ENCODE data around the gene CAPN12.

CAPN12 gene

DNA sequence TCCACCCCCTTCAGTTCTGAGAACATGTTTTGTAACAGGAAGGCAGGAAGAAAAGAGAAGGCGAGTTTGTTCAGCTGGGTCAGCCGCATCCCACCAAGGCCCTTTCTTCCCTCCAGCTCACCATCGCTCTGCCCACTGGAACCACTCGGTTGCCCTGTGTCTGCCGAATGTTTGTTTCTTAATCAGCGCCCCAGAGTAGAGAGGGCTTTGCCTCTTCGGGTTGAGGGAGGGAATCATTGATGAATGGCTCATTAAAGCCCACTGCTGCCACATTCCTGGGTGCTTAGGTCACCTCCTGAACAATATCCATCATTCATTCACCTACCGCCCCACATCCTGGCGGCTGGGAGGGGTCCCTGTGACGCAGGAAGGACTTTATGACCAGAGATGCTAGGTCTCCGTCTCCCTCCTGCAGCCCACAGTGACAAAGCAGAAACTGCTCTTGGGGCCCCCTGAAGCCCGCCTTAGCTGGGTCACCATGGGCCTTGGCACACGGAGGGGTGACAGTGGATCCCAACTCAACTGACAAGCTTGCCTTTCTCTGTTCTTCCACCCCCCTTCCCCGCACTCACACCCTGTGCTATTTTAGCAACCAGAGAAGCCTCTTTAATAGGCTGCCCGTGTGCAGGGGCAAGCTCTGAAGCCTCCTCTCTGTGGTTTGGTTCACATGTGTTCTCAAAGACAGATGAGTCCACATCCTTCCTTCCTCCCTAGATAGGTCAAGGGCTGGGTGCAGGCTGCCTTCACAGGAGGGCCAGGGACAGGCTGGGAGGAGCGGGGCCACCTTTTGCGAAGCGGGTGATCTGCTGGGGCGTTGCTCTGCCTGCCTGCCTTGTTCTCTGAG is 50.7 kb downstream of the CAPN12 start:
- DNase-seq = peak; percentile 56 to 69

DNA sequence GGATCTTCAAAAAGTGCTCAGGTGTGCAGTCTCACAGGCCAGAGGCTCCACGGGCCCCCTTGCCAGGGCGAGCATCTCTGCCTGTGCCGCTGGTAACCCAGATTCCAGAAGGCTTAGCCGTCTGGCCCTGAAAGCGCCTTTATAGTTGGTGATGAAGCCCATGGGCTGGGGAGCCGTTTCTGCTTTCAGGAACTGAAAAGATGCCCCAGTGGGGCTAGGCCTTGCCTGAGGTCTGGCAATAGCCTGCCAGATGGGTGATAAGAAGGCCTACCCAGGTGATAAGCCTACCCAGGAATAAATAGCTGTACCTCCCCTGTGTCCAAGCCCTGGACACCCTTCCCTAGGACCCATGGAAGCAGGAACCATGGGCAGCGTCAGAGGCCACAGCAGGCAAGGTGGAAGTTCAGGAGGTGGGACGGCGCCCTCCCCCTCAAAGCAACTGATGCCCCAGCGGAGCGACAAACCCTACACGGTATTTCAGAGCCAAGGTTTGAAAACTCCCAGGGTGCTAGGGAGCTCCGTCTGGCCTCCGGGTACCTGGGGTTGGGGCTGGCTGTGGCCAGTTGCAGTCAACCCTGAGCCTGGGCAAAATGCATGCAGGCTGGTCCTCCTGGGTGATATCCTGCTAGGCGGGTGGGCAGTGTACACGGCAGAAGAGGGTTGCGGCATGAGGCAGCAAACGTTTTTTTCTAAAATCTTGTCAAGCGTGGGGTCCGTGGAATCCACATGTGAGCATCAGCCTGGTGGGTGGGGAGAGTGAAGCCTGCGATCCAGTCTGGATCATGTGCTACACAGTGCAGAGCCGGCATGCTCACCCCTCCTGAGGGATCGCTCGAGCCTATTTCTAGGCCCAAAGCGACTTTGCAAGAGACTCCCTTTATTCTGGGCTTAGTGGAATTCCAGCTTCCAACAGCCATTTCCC is 51.6 kb downstream of the CAPN12 start:
- no peak for DNase-seq

DNA sequence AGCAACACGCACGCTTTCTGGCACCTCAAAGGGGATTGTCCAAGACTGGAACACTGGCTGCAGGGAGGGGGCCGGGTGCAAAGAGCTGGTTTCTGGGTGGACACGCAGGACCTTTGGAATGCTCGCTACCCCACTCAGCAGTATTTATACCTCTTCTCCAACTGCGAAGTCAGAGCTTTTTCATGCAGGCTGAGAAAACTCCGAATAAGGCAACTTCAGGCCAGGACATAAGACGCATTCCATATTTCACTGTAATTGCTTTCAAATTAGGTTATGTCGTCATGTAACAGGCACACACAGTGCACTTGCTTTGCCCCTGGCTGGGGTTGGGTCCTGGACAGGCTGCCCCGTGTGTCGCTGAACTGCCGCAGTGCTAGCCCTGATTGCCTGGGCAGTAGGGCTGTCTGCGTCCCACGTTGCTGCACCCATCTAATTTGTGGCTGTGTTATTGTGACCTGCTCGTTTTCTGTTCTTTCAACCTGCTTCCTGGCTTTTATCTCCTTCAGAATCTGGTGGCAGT is 52.3 kb downstream of the CAPN12 start:
- DNase-seq = no peak

DNA sequence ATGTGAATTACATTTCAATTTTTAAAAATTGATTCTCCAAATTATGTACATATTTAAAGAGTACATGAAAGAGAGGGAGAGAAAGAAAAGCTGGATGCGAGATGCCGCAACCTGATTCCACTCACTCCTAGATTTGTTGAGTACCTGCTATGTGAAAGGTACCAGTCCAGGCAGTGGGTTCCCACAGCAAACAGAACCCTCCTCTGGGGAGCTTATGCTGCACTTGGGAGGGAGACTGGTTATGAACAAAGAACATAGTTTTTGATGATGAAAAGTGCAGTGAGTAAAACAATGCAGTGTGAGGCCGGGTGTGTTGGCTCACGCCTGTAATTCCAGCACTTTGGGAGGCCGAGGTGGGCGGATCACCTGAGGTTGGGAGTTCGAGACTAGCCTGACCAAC is 53.4 kb downstream of the CAPN12 start:
- no peak for DNase-seq

DNA sequence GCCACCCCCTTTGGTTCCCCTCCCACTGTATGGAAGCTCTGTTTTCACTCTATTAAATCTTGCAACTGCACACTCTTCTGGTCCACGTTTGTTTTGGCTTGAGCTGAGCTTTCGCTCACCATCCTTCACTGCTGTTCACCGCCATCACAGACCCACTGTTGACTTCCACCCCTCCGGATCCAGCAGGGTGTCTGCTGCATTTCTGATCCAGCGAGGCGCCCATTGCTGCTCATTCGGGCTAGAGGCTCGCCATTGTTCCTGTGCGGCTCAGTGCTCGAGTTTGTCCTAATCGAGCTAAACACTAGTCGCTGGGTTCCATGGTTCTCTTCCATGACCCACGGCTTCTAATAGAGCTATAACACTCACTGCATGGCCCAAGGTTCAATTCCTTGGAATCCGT is 54.1 kb downstream of the CAPN12 start:
- no peak for DNase-seq

DNA sequence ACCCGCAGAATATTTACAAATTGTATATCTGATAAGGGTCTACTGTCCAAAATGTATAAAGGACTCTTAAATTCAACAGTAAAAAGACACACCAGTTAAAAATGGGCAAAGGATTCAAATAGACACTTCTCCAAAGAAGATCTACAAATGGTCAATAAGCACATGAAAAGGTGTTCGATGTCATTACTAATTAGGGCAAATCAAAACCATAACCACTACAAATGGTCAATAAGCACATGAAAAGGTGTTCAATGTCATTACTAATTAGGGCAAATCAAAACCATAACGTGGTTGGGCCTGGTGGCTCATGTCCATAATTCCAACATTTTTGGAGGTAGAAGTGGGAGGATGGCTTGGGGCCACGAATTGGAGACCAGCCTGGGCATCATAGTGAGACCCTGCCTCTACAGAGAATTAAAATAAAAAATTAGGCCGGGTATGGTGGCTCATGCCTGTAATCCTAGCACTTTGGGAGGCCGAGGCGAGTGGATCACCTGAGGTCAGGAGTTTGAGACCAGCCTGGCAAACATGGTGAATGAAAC is 56.4 kb downstream of the CAPN12 start:
- DNase-seq = no peak

DNA sequence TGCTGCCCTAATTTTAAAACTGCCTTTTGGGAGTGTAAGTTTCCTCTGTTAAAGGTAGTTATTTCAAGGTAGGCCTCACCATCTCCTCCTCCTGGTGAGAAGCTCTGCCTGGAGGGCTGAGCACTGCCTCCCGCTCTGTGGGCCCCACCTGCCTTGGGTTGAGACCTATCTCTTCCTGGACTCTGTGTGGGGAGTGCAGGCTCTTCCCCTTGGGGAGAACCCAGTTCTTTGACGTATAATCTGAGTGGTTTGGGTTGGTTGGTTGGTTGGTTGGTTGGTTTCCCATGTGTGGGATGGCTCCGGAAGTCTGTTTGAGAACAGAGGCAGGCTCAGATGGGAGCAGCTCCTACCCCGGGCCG is 57.8 kb downstream of the CAPN12 start:
- DNase-seq = peak; percentile 52 to 65

DNA sequence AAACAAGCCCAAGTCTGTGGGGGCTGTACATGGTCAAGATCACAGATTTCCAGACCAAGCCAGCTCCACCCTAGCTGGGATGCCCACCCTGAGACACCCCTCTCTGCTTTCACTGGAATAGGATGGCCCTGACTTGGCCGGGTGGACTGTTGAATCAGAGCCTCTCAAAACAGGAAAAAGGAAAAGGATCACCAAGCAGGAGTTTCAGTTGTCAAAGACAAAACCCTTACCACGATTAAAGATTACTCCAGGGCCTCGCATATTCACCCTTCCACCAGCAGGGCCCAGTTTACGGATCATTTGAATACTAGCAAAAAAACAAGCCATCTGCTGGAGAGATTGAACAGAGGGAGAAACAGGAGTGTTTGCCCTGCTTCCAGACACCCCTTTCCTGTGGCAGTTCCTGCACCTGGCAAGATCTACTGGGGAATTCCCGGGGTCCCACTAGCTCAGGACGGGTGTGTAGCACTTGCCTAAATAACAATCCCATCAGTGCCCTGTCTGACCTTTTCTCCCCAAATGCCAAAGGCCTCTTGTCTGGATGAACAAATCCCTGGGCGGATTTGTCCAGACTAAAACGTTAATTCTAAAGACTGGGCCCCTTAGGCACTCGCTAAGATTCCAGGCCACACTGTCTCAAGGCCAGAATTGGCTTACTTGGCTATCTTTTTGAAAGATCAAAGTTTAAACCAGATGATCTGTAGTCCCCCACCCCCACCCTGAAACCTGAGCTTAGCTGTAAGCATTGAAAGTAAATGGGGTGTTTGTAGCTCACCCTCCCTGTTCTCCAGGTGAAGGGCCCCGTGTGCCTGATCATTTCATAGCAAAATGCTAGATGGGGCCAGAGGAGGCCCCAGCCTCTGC is 58.4 kb downstream of the CAPN12 start:
- DNase-seq = peak in 1 of 2 donors; percentile 22

DNA sequence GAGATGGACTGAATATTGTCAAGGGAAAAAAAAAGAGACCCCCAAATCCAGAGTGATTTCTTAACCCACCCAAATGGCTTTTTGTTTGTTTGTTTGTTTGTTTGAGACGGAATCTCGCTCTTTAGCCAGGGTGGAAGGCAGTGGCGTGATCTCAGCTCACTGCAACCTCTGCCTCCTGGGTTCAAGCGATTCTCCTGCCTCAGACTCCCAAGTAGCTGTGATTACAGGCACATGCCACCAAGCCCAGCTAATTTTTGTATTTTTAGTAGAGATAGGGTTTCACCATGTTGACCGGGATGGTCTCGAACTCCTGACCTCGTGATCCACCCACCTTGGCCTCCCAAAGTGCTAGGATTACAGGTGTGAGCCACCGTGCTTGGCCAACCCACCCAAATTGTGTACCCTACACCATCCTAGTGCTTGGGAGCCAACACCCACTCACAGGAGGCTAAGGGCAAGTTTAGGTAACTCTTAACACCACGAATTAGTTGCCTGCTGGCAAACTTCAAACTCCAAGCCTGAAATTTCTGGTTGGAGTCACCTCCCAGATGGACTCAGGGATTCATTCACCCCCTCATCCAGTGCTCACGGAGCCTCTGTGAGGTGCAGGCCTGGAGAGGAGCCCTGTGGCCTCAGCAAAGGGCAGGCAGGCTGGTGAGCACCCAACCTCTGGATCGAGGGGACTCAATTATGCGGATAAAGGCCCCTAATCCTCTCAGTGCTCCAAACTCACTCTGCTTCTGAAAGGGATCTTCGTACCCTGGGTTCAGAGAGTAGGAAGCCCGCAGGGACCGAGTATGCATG is 59.2 kb downstream of the CAPN12 start:
- no peak for DNase-seq

DNA sequence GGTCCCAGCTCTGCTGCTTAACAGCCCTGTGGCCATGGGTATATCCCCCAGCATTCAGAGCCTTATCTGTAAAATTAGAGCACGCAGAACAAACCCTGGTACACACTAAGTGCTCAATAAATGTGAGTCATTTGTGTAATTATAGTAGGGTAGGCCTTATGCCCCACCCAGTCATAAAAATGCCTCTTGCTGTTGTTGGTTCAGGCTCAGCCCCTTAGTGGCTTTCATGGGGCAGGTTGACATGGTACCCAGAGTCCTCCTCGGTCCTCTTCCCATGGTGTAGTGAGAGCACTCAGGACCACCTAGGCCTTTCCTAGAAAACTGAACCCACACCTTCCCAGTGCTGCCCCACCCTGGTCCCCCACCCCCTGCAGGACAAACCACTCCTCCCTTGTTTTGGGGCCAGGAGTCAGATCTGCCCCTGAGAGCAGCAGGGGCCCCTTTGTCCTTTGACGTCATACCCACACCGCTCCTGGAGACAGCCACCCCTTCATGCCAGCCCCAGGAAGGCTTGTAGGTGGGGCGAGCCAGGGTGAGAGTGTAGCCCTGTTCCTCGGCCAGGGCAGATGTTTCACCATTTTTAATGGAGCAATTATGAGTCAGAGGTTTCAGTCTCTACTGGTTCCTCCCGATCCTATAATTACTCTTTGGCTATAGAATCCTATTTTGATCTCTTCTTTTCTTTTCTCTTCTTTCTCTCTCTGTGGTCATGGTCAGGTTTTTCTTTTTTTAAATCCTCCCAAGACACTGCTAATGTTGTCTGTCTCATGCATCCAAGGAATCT is 60.0 kb downstream of the CAPN12 start:
- peak; percentile 53 to 78 for DNase-seq

DNA sequence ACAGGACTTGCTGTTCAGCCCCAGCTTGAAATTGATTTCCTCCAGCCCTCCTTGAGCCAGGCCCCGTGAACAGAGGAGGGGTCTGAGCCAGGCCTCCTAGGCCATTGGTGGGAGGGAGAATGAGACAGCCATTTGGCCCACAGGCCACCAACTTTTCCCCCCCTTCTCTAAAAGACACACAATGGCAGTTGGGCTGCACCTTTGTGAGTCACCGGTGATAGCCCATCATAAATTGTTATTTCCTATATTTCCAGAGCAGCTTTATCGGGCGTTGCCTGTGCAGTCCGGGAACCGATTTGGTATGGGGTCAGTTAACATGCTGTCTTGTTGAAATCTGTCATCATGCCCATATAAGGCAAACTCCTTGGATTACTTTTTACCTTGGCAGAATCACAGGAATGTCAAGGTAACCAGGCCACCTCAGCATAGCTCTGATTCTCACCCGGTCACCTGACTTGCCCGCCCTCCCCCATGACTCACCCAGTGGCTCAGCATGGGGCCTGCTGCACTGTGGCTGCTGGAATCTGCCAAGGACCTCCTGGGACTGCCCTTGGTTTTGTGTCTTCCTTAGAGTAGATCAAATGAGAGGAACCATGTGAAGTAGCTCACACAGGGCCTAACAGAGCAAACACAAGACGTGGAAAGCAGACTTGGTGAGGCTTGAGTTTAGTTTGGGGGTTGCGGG is 60.7 kb downstream of the CAPN12 start:
- DNase-seq = peak; percentile 61 to 67

DNA sequence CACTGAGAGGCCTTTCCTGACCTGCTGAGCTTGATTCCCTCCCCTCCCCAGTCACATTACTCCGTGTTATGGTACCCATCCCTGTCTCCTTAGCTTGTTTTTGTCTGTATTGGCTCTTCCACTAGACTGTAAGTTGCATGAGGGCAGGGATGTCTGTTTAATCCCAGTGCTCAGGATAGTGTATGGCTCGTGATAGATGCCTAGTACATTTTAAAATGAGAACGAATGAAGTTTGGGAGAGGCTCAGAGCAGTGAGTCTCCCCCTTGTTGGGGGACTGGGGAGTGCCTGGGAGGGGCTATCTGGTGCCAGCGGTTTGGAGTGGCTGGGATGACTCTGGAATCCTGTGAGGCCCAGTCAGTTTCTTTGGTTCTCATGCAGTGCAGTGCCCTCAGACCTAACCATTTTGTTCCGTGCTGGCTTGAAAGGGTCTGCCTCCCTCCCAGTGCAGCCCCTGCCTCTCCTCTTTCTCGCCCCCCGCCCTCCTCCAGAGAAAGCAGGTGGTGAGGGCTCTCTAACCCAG is 61.3 kb downstream of the CAPN12 start:
- no peak for DNase-seq

DNA sequence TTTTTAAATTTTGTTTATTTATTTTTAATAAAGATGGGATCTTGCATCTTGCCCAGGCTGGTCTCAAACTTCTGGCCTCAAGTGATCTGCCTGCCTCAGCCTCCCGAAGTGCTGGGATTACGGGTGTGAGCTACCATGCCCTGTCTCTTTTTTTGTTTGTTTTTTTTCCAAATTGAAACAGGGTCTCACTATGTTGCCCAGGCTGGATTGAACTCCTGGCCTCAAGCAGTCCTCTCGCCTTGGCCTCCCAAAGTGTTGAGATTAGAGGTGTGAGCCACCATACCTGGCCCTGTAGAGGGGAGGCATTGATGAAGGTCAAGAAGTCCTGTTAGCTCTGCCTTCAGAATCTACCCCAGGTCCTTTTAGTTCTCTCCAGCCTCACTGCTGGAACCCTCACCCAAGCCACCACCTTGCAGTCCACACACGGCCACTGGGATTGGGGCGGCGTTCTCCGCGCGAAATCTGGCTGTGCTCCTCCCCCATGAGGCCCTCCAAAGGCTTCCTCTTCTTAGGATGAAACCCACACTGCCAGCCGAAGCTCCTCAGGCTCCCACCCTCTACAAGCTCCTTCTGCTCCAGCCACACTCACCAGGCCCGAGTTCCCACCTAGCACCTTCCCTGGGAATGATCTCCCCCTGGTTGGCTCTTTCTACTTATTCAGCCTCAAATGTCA is 61.9 kb downstream of the CAPN12 start:
- DNase-seq = no peak
